Smooth muscle cell (in vitro differentiated cells): ENCODE measurements around the gene SEC16A. TPM values are rescaled to one million over a fixed set of nuclear protein-coding genes. Genes with fewer than 3 reads are reported as not detected.
"Not testable (repeated sequence)": the region's sequence is repeated elsewhere in the genome, so short reads cannot be mapped to it uniquely, and the experiment has no call there.

ENCODE experiments used
- DNase-seq: peaks from one replicate; lab custom pipeline; 2025; ENCODE audit not compliant: unreplicated experiment; lab: John Stamatoyannopoulos, UW
- H2AFZ ChIP-seq: fragments of 200-600 bp; sonication (generic); 2 replicates; pipeline ENCODE4 v1.6.0; 2016; ENCODE audit warnings: antibody characterized with exemption, low read depth, mild to moderate bottlenecking
- H3F3A ChIP-seq: fragments of 200-600 bp; sonication (generic); 2 replicates; pipeline ENCODE4 v1.6.0; 2017; ENCODE audit warnings: antibody characterized with exemption, low read depth
- H3K27ac ChIP-seq: fragments of 200-600 bp; sonication (generic); 2 replicates; pipeline ENCODE4 v1.5.1; 2016; ENCODE audit warnings: low read depth, mild to moderate bottlenecking
- H3K27me3 ChIP-seq: fragments of 200-600 bp; sonication (generic); 2 replicates; pipeline ENCODE4 v1.6.1; 2016; ENCODE audit warnings: low read depth, mild to moderate bottlenecking
- H3K36me3 ChIP-seq: fragments of 200-600 bp; sonication (generic); 2 replicates; pipeline ENCODE4 v1.5.1; 2016; ENCODE audit warnings: low read depth
- H3K4me1 ChIP-seq: fragments of 200-600 bp; sonication (generic); 2 replicates; pipeline ENCODE4 v1.5.1; 2016; ENCODE audit warnings: low read depth
- H3K4me2 ChIP-seq: fragments of 200-600 bp; sonication (generic); 2 replicates; pipeline ENCODE4 v1.6.0; 2016; ENCODE audit warnings: mild to moderate bottlenecking
- H3K4me3 ChIP-seq: fragments of 200-600 bp; sonication (generic); 2 replicates; pipeline ENCODE4 v1.5.1; 2016; ENCODE audit warnings: mild to moderate bottlenecking
- H3K79me2 ChIP-seq: fragments of 200-600 bp; sonication (generic); 2 replicates; pipeline ENCODE4 v1.6.0; 2016; ENCODE audit warnings: low read depth, mild to moderate bottlenecking
- H3K9ac ChIP-seq: fragments of 200-600 bp; sonication (generic); 2 replicates; pipeline ENCODE4 v1.6.0; 2016; ENCODE audit warnings: low read depth
- H3K9me3 ChIP-seq: fragments of 200-600 bp; sonication (generic); replicated peaks from 2 replicates; pipeline ENCODE4 v1.5.1; 2016; ENCODE audit warnings: low read depth
- H4K20me1 ChIP-seq: fragments of 200-600 bp; sonication (generic); 2 replicates; pipeline ENCODE4 v1.6.0; 2016; ENCODE audit warnings: low read depth
- WGBS: methylation state at CpG from one replicate; pipeline ENCODE4 v1.1.7; 2016; ENCODE audit warnings: low lambda C conversion rate; 5-methylcytosine and 5-hydroxymethylcytosine counted together
- polyA plus RNA-seq: library from polyadenylated mRNA; unstranded; fragments of >200 nt; fragmentation: Nextera tagmentation; extraction: Ambion mirVana; gene quantifications from 2 replicates; pipeline ENCODE4 v1.2.1, GENCODE V29; 2016
- total RNA-seq: library from RNA; depleted of rRNA; stranded (reverse); fragments of >200 nt; gene quantifications from 2 replicates; pipeline ENCODE4 v1.2.3, GENCODE V29; 2014
- TF ChIP-seq, protein P1 (sequence below): fragments of 200-600 bp; sonication (generic); IDR thresholded peaks from 2 replicates; pipeline ENCODE4 v1.5.1; 2017; ENCODE audit warnings: borderline replicate concordance, mild to moderate bottlenecking, antibody characterized with exemption; ENCODE audit not compliant: insufficient read depth, poor library complexity, severe bottlenecking

Gene SEC16A
- total and polyA plus RNA-seq, 2 experiments from 2014 or later = 45.7 to 56.8 TPM

DNA sequence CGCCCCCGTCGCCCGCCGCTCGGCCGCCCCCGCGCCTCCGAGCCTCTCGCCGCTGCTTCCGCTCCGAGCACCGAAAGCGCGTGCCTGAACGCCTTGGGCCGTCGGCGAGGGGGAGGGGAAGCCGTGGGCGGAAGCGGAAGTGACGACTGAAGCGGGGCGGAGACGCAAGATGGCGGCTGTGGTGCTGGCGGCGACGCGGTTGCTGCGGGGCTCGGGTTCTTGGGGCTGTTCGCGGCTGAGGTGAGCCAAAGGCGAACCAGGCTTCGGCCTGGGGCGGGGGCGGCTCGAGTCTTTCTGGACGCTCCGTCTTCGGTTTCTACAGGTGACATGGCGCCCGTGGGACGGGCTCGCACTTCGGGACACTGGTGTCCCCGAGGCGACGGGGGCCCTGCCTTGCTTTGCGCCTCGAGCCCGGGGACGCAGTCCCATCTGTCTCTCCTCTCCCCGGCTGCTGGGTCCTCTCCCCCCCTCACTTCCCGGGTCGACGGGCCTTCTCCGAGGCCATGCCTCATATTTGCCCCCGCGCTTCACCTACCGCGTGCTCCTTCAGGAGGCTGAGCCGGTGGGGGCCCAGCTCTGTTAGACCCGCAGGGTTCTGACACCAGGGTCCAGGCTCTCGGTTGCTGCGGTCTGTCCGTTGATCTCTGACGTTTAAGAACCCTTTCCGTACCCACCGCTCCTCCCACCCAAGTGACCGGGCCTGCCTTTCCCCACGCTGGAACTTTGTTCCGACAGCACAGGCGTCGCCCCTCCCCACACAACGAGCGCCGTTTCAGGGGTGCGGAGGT is 72.1 kb downstream of the SEC16A start, which contains the start of the genes ENTR1 and PMPCA:
TSS of gene ENTR1 (minus strand) at position 115 of the 788 bp plus-strand sequence. CDS start 217 bp downstream, outside the sequence.
TSS of gene PMPCA (plus strand) at position 159 of the 788 bp plus-strand sequence. CDS start at position 170, 11 bp downstream.
- peaks cover 17% of the 10 kb centered on the region for H3K4me1 ChIP-seq
- peak; percentile 76 for DNase-seq
- peak within 1 kb of the TSS; percentile 96 for H3K4me3 ChIP-seq
- H3K27ac ChIP-seq = peak within 1 kb of the TSS; percentile 91
- no peaks in the 10 kb centered on the region for H3K27me3 ChIP-seq
- H3K9ac ChIP-seq = peak within 1 kb of the TSS; percentile 98
- TF ChIP-seq, protein P1, sequence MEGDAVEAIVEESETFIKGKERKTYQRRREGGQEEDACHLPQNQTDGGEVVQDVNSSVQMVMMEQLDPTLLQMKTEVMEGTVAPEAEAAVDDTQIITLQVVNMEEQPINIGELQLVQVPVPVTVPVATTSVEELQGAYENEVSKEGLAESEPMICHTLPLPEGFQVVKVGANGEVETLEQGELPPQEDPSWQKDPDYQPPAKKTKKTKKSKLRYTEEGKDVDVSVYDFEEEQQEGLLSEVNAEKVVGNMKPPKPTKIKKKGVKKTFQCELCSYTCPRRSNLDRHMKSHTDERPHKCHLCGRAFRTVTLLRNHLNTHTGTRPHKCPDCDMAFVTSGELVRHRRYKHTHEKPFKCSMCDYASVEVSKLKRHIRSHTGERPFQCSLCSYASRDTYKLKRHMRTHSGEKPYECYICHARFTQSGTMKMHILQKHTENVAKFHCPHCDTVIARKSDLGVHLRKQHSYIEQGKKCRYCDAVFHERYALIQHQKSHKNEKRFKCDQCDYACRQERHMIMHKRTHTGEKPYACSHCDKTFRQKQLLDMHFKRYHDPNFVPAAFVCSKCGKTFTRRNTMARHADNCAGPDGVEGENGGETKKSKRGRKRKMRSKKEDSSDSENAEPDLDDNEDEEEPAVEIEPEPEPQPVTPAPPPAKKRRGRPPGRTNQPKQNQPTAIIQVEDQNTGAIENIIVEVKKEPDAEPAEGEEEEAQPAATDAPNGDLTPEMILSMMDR = no peak
- no peaks in the 10 kb centered on the region for H3F3A ChIP-seq
- no peaks in the 10 kb centered on the region for H3K9me3 ChIP-seq
- WGBS = 2% methylated on average over 32 of the region's 83 CpGs
- peaks cover 3% of the 10 kb centered on the region for H3K36me3 ChIP-seq
- peak within 1 kb of the TSS; percentile 72 for H2AFZ ChIP-seq
- peak within 1 kb of the TSS; percentile 98 for H3K4me2 ChIP-seq
- H4K20me1 ChIP-seq = peaks cover 39% of the 10 kb centered on the region
- H3K79me2 ChIP-seq = peaks cover 52% of the 10 kb centered on the region

GRCh38 chr9:136409557-136410455 is 73.0 kb downstream of the SEC16A start:
- no peak for DNase-seq
- peaks cover 52% of the 10 kb centered on the region for H3K79me2 ChIP-seq
- TF ChIP-seq, protein P1 = no peak

GRCh38 chr9:136407911-136408310 is 74.9 kb downstream of the SEC16A start:
- no peaks in the 10 kb centered on the region for H3F3A ChIP-seq

More at GRCh38 chr9:136409557-136410455, 73.0 kb downstream of the SEC16A start:
- peak overlapping the region; percentile 96 for H3K4me3 ChIP-seq
- WGBS = 15% methylated on average over 51 of the region's 71 CpGs
- H3K9me3 ChIP-seq = no peaks in the 10 kb centered on the region
- no peaks in the 10 kb centered on the region for H3F3A ChIP-seq
- H4K20me1 ChIP-seq = peaks cover 39% of the 10 kb centered on the region
- peaks cover 17% of the 10 kb centered on the region for H3K4me1 ChIP-seq
- peak overlapping the region; percentile 72 for H2AFZ ChIP-seq
- H3K36me3 ChIP-seq = peaks cover 3% of the 10 kb centered on the region
- peak overlapping the region; percentile 98 for H3K4me2 ChIP-seq
- no peaks in the 10 kb centered on the region for H3K27me3 ChIP-seq
- peak overlapping the region; percentile 71 for H3K9ac ChIP-seq
- peak overlapping the region; percentile 25 for H3K27ac ChIP-seq

DNA sequence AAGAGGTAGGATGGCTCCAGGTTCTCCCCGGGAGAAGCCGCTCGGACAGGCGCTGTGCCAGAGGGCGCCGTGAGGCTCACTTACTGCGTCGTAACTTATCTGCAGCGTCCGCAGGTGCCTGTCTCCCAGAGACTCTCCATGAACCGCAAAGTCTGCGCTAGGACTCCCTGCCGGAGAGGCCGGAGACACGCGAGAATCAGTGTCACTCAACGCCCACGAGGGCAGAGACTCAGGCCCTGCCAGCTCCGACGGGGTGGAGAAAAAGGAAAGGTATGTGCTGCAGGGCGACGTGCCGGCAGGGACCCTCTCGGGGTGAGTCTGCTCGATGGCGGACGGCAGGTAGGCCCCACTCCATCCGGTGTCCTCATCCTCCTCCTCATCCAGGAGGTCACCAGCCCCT is 75.8 kb downstream of the SEC16A start:
- Histone ChIP-seq H4K20me1 (peaks cover 20% of the 10 kb centered on the region), H3K79me2 (peaks cover 32% of the 10 kb centered on the region), H3K4me1 (peaks cover 17% of the 10 kb centered on the region)
- not testable (repeated sequence) for H3K27ac ChIP-seq, DNase-seq, H3K4me3 ChIP-seq, H3K9ac ChIP-seq, H3K27me3 ChIP-seq, H2AFZ ChIP-seq, H3F3A ChIP-seq, H3K4me2 ChIP-seq, H3K36me3 ChIP-seq, H3K9me3 ChIP-seq
- 97% methylated on average over 28 of the region's 28 CpGs for WGBS

More at GRCh38 chr9:136407911-136408310, 74.9 kb downstream of the SEC16A start:
- Histone ChIP-seq H3K27ac (no peak overlapping the region), H3K9ac (no peak overlapping the region), H3K4me1 (peaks cover 17% of the 10 kb centered on the region), H3K9me3 (no peaks in the 10 kb centered on the region), H3K27me3 (no peaks in the 10 kb centered on the region), H4K20me1 (peaks cover 28% of the 10 kb centered on the region), H2AFZ (no peak overlapping the region), H3K79me2 (peaks cover 41% of the 10 kb centered on the region), H3K36me3 (peaks cover 3% of the 10 kb centered on the region), H3K4me3 (no peak overlapping the region), H3K4me2 (no peak overlapping the region)
- WGBS = 96% methylated on average over 7 of the region's 7 CpGs
- DNase-seq = no peak
- TF ChIP-seq, protein P1 = no peak

GRCh38 chr9:136405904-136406303 is 76.9 kb downstream of the SEC16A start:
- H3K4me2 ChIP-seq, H3K27ac ChIP-seq, H3F3A ChIP-seq, H4K20me1 ChIP-seq, H3K27me3 ChIP-seq, H2AFZ ChIP-seq, H3K4me3 ChIP-seq, H3K36me3 ChIP-seq, H3K9ac ChIP-seq, H3K9me3 ChIP-seq, DNase-seq: not testable (repeated sequence)
- peaks cover 20% of the 10 kb centered on the region for H3K79me2 ChIP-seq
- WGBS = 95% methylated on average over 10 of the region's 10 CpGs
- H3K4me1 ChIP-seq = peaks cover 10% of the 10 kb centered on the region
